NOMO-1 (cell line): ENCODE measurements around the gene NCLN.
"Not testable (repeated sequence)": the region's sequence is repeated elsewhere in the genome, so short reads cannot be mapped to it uniquely, and the experiment has no call there.

Source experiments
- DNase-seq, 2 experiments: peaks; one replicate each; lab custom pipeline; 2025; ENCODE audit not compliant: unreplicated experiment in 2 of 2; lab: John Stamatoyannopoulos, UW

The NCLN gene

DNA sequence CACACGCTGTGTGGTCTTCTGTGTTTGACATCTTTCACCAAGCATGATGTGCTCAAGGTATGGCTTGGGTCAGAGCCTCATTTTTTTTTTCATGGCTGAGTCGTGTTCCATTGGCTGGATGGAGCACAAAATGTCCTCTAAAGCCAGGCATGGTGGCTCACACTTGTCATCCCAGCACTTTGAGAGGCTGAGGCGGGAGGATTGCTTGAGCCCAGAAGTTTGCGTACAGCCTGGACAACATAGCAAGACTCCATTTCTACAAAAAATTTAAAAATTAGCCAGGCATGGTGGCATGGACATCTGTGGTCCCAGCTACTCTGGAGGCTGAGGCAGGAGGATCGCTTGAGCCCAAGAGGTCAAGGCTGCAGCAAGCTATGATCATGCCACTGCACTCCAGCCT, 35.8 kb downstream of the NCLN start:
- DNase-seq, result not testable (repeated sequence)

DNA sequence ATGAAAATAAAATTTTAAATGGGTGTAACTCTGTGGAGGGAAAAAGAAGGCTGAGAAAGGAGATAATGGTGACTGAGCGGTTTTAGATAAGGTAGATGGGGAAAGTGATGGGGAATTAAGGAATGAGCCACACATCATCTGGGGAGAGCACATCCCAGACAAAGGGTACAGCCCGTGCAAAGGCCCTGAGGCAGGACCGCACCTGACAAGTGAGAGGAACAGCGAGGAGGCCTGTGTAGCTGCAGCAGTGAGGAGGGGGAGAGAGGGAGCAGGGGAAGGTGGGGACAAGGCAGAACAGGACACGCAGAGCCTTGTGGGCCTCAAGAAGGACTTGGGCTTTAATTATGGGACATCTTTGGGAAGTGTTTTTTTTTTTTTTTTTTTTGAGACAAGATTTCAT, 37.0 kb downstream of the NCLN start:
- DNase-seq, result no peak

DNA sequence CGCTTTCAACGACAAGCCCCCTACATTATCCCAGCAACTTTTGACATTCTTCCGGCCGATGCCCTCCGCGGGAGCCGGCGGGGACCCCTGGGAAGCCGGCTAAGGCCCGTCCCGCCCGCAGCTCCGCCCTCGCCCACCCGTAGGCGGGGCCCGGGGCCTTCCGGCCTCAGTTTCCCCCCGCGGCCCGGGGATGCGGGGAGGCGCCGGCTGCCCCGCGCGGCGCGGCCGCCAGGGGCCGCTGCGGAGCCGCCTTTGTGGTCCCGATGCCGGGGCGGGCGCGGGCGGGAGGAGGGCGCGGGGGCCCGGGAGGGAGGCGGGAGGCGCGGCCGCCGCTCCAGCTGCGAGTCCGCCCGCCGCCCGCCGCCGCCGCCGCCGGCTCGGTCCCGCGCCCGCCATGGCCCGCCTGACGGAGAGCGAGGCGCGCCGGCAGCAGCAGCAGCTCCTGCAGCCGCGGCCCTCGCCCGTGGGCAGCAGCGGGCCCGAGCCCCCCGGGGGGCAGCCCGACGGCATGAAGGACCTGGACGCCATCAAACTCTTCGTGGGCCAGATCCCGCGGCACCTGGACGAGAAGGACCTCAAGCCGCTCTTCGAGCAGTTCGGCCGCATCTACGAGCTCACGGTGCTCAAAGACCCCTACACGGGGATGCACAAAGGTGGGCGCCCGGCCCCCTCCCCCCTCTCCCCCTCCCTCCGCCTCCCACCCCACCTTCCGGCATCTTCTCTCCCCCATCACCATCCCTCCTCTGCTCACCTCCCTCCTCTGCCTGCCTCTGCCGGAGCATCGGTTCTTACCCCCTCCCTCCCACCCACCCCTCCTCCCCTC, 38.8 kb downstream of the NCLN start, which contains the start of gene CELF5:
CELF5 (plus strand) TSS at position 316 of the 823 bp plus-strand sequence; CDS start at position 395, 79 bp downstream.
- no peak for DNase-seq

DNA sequence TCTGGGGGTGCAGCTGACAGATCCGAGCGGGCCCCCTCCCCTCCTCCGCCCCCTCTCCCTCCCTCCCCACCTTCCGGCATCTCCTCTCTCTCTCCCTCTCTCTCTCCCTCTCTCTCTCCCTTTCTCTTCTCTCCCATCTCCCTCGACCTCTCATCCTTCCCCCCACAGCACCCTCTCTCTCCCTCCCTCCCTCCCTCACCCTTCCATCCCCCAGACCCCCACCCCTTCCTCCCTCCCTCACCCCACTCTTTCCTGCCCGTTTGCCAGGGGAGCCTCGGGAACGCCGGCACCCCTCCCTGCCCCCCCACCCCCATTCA, 39.4 kb downstream of the NCLN start:
- DNase-seq, result no peak

DNA sequence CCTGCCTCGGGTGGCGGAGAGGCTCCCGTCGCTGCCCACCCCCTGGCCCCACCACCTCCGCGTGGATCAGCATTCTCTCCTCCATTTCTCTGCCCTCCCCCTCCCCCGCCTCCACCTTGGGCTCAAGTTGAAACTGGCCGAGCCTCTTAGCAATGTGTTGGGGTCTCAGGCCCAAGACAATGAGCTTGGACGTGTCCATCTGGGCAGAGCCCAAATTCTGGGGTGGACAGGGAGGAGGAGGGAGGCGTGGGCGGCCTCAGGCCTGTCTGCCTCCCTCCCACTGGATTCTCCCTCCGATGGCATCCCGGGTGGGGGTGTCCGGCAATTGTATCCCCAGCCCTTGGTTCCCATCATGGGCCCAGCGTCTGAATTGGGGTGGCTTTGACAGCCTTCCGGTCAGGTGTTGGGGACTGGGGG, 40.0 kb downstream of the NCLN start:
- DNase-seq, result no peak

DNA sequence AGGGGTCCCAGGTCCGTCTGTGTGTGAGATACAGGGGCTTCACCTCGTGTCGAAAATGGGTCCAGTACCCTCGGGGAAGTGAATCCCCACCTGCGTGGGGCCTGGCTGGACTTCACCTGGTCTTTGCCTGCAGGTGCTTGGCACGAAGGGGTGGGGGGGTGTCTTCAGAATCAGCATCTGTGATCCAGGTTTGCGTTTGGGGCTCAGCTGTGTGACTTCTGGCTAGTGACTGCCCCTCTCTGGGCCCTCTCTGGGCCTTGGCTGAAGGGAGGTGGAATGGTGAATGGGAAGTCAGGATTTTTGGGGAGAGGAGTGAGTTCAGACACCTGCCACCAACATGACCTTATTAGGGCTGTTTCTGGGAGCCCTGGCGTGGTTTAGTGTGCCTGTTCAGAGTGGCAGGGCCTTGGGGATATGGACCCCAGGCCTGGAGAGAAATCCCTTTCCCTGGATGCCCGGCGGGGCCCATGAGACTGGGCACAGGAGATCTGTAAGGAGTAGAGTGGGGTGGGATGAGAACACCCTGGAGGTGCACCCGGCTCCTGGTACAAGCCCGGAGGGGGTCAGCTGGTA, 41.4 kb downstream of the NCLN start:
- no peak for DNase-seq

DNA sequence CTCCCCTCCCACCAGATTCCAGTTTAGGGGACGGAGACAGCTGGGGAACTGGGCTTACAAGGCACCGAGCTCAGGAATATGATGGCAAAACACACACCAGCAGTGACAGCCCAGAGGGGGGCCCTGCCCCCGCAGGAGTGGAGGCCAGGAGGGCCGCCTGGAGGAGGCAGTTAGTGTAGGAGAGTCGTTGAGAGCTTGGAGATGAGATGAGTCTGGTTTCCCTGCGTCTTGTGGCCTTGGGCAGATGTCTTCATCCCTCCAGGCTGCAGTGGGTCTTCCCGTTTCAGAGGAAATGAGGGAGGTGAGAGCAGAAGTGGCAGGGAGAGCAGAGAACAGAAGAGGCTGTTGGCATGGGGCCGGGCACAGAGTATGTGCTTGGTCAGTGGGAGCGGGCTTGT, 43.6 kb downstream of the NCLN start:
- DNase-seq, result no peak

DNA sequence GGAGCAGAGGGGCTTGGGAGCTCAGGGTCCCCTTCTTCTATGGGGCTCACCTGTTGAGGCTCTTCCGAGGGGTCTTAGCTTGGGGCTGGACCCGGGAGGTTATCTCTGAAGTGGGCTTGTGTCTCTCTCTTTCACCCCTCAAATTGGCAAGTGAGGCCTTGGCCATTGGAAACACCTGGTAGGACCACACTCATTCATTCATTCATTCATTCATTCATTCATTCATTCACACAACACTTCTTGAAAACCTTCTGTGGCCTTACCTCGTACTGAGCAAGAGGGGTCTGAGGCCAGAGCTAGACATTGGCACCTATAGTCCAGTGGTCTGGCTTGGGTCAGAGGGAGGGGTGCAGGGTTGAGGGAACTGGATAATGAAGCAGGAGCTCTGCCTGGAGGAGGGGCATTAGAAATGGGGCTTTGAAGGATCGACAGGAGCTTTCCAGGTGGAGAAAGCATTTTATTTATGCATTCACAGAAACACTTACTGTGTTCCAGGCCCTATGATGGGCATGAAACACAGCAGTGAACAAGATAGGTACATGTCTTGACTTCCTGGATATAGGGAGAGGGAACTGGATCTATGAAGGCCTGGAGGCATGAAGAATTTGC, 44.3 kb downstream of the NCLN start:
- DNase-seq, result no peak

DNA sequence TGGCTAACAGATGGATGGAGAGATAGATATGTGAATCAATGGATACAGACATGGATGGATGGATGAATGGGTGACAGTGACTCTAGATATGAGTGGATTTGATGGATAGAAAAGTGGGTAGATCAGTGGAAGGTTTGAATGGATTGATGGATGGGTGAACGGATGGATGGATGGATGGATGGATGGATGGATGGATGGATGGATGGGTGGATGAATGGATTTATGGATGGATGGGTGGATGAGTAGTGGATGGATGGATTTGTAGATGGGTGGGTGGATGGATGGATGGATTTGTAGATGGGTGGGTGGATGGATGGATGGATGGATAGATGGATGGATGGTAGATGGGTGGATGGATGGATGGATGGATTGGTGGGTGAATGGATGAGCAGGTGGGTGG, 45.6 kb downstream of the NCLN start:
- DNase-seq, result no peak

DNA sequence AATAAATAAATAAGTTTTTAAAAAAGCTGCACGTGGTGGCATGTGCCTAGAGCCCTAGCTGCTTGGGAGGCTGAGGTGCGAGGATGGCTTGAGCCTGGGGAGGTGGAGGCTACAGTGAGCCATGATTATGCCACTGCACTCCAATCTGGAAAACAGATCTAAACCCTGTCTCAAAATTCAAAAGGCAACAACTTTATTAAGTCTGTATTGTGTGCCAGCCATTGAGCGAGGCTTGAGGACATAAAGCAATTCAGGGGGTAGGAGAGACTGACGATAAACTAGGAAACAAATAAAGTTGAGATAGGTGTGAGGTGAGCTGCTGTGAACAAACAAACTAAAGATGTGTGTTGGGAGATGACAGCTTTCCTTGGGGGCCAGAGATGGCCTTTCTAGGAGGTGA, 47.4 kb downstream of the NCLN start:
- DNase-seq, result no peak

DNA sequence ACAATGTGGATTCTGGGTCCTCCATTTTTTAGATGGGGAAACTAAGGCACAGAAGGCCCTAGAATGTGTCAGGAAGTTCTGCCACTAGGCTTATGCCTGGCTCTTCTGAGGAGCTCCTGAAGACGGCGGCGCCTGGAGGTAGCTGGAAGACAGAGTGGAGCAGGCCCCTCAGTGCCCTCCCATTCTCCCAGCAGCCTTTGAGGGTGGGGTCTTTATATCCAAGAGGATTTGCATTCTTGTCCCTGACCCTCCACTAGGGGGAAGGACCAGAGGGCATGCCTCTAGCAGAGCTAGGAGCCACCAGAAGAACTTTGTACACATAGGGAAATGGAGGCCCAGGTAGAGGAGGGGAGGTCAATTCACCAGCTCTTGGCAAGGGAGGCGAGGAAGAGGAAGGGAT, 48.1 kb downstream of the NCLN start:
- no peak for DNase-seq

DNA sequence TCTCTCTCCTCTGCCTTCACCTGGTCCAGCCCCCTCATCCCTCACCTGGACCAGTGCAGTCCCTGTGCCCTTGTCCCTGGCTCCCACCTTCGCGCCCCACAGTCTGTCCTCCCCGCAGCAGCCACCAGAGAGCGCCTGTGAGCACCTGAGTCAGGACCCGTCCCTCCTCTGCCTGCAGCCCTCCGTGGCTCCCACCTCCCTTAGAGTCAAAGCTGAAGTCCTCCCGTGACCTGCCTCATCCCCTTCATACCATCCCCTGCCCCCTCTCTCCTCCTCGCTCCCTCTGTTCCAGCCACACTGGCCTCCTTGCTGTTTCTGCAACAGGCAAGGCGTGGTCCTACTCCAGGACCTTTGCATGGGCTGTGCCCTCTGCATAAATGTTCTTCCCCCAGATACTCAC, 49.1 kb downstream of the NCLN start:
- no peak for DNase-seq

DNA sequence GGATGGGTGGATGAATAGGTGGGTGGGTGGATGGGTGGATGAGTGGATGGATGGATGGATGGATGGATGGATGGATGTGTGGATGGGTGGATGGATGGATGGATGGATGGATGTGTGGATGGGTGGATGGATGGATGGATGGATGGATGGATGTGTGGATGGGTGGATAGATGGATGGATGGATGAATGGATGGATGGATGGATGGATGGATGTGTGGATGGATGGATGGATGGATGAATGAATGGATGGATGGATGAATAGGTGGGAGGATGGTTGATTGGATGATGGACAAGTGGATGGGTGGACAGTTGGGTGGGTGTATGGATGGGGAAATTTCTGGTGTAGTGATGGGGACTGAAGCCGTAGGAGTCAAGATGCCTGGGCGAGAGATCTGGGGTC, 49.9 kb downstream of the NCLN start:
- DNase-seq, result not testable (repeated sequence)

DNA sequence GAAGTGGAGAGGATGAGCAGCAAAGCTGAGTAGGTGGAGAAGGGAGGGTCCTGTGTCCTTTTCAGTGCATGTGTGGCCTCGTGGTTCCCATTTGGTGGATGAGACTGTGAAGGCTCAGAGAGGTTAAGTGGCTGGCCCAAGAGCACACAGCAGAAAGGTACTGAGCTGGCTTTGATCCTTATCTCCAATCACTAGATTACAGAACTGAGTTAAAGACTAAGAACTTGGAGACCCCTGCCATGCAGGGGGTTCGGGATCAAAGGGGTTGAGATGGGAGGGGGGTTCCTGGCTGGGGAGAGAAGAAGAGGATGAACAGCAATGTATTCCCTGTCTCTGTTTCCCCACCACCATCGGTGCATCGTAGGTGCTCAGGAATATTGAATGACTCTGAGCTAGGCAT, 50.5 kb downstream of the NCLN start:
- DNase-seq, result no peak

DNA sequence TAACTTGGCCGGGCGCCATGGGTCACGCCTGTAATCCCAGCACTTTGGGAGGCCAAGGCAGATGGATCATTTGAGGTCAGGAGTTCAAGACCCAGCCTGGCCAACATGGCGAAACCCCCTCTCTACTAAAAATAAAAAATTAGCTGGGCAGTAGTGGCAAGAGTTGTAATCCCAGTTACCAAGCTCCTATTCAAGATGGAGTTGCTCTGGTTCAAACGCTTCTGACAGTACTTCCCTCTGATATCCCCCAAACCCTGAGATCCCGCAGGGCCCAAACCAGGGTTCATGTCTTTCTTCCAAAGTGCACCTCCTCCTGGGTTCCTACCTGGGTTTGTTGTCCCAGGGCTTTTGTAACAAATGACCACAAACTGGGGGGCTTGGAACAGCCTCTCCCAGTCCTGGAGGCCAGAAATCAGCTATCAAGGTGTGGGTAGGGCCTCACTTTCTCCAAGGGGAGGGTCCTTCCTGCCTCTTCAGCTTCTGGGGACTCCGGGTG, 52.4 kb downstream of the NCLN start:
- no peak for DNase-seq

DNA sequence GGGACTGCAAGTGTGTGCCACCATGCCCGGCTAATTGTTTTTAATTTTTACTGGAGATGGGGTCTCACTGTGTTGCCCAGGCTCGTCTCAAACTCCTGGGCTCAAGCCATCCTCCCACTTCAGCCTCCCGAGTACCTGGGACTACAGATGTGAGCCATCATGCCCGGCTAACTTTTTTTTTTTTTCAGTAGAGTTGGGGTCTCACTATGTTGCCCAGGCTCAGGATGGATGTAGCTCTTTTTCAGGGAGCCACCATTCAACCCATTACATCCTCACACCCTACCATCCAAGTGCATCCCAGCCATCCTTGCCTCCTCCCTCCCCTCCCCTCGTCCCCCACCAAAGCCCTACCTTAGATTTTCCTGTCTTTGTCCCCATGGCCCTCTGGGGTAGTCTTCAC, 53.6 kb downstream of the NCLN start:
- no peak for DNase-seq

DNA sequence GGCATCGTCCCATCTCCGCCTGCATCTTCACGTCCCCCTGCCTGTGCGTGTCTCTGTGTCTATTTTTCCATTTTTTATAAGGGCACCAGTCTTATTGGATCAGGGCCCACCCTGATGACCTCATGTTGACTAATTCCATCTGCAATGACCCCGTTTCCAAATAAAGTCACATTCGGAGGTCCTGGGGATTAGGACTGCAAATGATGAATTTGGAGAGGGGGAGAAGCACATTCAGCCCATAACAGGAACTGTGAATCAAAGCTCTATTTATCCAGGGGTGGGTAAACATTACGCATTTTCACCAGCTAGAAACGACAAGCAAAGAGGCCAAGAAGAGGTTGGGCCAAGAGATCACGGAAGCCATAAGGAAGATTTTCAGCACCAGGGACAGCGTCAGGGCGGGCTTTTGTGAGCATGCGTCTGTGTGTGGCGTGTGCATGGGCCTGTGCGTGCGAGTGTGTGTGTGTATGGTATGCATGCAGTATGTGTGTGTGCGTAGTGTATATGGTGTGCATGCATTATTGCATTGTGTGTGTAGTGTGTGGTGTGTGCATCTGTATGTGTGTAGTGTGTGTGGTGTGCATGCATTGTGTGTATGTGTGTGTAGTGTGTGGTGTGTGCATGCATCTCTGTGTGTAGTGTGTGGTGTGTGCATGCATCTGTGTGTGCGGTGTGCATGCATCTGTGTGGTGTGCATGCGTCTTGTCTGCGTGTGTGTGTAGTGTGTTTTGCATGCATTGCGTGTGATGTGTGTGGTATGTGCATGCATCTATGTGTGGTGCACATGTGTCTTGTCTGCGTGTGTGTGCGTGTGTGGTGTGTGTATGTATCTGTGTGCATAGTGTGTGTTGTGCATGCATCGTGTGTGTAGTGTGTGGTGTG, 58.3 kb downstream of the NCLN start:
- DNase-seq, result peak; percentile 51

DNA sequence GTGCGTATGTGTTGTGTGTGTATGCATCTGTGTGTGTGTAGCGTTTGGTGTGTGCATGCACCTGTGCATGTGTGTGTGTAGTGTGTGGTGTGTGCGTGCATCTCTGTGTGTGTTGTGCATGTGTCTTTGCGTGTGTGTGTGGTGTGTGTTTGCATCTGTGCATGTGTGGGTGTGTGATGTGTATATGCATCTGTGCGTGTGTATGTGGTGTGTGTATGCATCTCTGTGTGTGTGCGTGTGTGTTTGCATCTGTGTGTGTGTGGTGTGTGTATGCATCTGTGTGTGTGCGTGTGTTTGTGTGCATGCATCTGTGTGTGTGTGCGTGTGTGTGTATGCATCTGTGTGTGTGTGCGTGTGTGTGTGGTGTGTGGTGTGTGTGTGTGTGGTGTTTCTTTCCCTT, 59.3 kb downstream of the NCLN start:
- DNase-seq, result no peak

DNA sequence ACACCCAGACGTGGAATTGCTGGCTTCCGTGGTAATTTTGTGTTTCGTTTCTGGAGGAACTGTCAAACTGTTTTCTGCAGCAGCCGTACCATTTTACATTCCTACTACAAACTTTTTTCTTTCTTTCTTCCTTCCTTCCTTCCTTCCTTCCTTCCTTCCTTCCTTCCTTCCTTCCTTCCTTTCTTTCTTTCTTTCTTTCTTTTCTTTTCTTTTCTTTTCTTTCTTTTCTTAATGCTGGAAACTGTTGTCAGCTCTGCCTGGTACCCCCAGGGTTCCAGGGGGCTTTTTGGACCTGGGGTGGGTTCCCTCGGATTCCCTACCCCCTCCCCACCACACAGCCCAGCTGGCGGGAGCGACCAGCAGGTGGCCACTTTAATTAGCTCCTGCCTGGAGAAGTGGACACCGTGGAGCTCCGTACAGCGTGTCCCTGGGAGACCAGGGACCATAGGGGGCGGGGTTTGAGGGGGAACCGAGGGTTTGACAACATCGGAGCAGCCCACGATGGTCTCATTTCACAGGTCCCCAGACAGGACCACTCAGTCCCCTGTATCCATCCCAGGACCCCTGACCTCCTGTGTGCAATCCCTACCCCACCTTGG, 63.1 kb downstream of the NCLN start:
- DNase-seq, result no peak

DNA sequence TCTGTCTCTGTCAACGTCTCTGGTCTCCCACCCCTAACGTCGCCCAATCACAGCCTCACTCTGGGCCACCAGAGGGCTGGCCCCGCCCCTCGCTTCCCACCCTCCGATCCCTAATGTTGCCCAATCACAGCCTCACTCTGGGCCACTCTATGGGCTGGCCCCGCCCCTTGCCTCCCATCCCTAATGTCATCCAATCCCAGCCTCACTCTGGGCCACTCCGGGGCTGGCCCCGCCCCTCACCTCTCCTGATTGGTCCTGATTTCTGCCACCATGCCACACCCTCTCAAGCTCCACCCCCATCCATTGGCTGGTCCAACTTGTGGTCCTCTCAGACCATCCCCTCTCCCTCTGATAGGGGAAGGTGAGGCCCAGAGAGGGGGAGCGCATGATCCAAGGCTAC, 63.7 kb downstream of the NCLN start:
- DNase-seq, result no peak

DNA sequence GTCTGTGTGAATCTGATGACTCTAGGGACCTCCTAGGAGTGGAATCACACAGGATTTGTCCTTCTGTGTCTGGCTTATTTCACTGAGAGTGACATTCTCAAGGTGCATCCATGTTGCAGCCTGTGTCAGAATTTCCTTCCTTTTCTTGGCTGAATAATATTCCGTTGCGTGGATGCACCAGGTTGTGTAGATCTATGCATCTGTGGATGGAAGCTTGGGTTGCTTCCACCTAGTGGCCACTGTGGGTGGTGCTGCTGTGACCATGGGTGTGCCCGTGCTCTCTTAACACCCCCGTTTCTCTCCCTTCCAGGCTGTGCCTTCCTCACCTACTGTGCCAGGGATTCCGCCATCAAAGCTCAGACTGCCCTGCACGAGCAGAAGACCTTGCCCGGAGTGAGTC, 64.9 kb downstream of the NCLN start:
- no peak for DNase-seq
